H9 (cell line): ENCODE data around the gene ABCA3. TPM values are rescaled to one million over a fixed set of nuclear protein-coding genes. Genes with fewer than 3 reads are reported as not detected.
A peak's percentile ranks its signal among the peaks of the same experiment; 100 is the strongest.

Source experiments
- DNase-seq: peaks from one replicate; pipeline ENCODE4 v3.0.0-alpha.2; 2017
- H2AFZ ChIP-seq: one replicate; pipeline ENCODE4 v1.6.1; 2013; ENCODE audit warnings: mild to moderate bottlenecking, low read length, control low read depth, moderate library complexity
- H2AK5ac ChIP-seq: 2 replicates; pipeline ENCODE4 v1.6.1; 2013; ENCODE audit warnings: low read length, control low read depth, mixed read lengths; ENCODE audit not compliant: insufficient read length
- H2BK120ac ChIP-seq: one replicate; pipeline ENCODE4 v1.6.1; 2013; ENCODE audit warnings: low read depth, mild to moderate bottlenecking, low read length, control low read depth, inconsistent platforms; ENCODE audit not compliant: poor library complexity, severe bottlenecking
- H2BK12ac ChIP-seq: 2 replicates; pipeline ENCODE4 v1.6.1; 2013; ENCODE audit warnings: low read length, control low read depth, mixed read lengths, low read depth; ENCODE audit not compliant: insufficient read length
- H2BK15ac ChIP-seq: 2 replicates; pipeline ENCODE4 v1.6.1; 2013; ENCODE audit warnings: low read depth, low read length, control low read depth
- H2BK20ac ChIP-seq: one replicate; pipeline ENCODE4 v1.6.1; 2013; ENCODE audit warnings: low read depth, mild to moderate bottlenecking, low read length, control low read depth, inconsistent platforms; ENCODE audit not compliant: poor library complexity, severe bottlenecking
- H2BK5ac ChIP-seq: 2 replicates; pipeline ENCODE4 v1.6.1; 2013; ENCODE audit warnings: low read length, control low read depth, mixed read lengths; ENCODE audit not compliant: insufficient read length
- H3K14ac ChIP-seq: 2 replicates; pipeline ENCODE4 v1.6.1; 2013; ENCODE audit warnings: low read length, control low read depth; ENCODE audit not compliant: insufficient read depth
- H3K18ac ChIP-seq: 2 replicates; pipeline ENCODE4 v1.6.1; 2013; ENCODE audit warnings: low read depth, mild to moderate bottlenecking, mixed read lengths, low read length, control low read depth; ENCODE audit not compliant: insufficient read length
- H3K23ac ChIP-seq: 2 replicates; pipeline ENCODE4 v1.6.1; 2013; ENCODE audit warnings: low read length, control low read depth, mixed read lengths, low read depth; ENCODE audit not compliant: insufficient read length
- H3K23me2 ChIP-seq: 2 replicates; pipeline ENCODE4 v1.6.1; 2013; ENCODE audit warnings: low read depth, mild to moderate bottlenecking, mixed read lengths, low read length, control low read depth; ENCODE audit not compliant: insufficient read length, poor library complexity, severe bottlenecking
- H3K27ac ChIP-seq: 2 replicates; pipeline ENCODE4 v1.5.1; 2013; ENCODE audit warnings: low read length, control low read depth, mixed read lengths, low read depth; ENCODE audit not compliant: insufficient read length
- H3K27me3 ChIP-seq: 2 replicates; pipeline ENCODE4 v1.6.1; 2013; ENCODE audit warnings: low read length, control low read depth, inconsistent platforms; ENCODE audit not compliant: insufficient read depth
- H3K4ac ChIP-seq: 2 replicates; pipeline ENCODE4 v1.6.1; 2013; ENCODE audit warnings: low read depth, mild to moderate bottlenecking, control low read depth, inconsistent platforms, low read length, moderate library complexity
- H3K4me1 ChIP-seq: 2 replicates; pipeline ENCODE4 v1.6.1; 2013; ENCODE audit warnings: low read length, control low read depth, inconsistent platforms; ENCODE audit not compliant: insufficient read depth
- H3K4me2 ChIP-seq: 2 replicates; pipeline ENCODE4 v1.6.1; 2013; ENCODE audit warnings: low read length, control low read depth, mixed read lengths; ENCODE audit not compliant: insufficient read length, insufficient read depth
- H3K56ac ChIP-seq: 2 replicates; pipeline ENCODE4 v1.6.1; 2013; ENCODE audit warnings: low read depth, mild to moderate bottlenecking, mixed read lengths, low read length, control low read depth; ENCODE audit not compliant: insufficient read length
- H3K79me1 ChIP-seq: 2 replicates; pipeline ENCODE4 v1.6.1; 2013; ENCODE audit warnings: low read depth, mild to moderate bottlenecking, moderate library complexity, low read length, control low read depth, inconsistent platforms; ENCODE audit not compliant: insufficient read depth, poor library complexity, severe bottlenecking
- H3K79me2 ChIP-seq: 2 replicates; pipeline ENCODE4 v1.6.1; 2013; ENCODE audit warnings: low read length, control low read depth, inconsistent platforms; ENCODE audit not compliant: insufficient read depth
- H3K9ac ChIP-seq: 2 replicates; pipeline ENCODE4 v1.6.1; 2013; ENCODE audit warnings: low read length, control low read depth, mixed read lengths; ENCODE audit not compliant: insufficient read length; ENCODE audit errors: extremely low read depth
- H3K9me3 ChIP-seq: one replicate; pipeline ENCODE4 v1.6.1; 2013; ENCODE audit warnings: low read depth, low read length, inconsistent platforms; ENCODE audit not compliant: control insufficient read depth
- H3T11ph ChIP-seq: one replicate; pipeline ENCODE4 v1.6.1; 2013; ENCODE audit warnings: mild to moderate bottlenecking, low read length, control low read depth, inconsistent platforms
- H4K20me1 ChIP-seq: one replicate; pipeline ENCODE4 v1.6.1; 2013; ENCODE audit not compliant: control insufficient read depth, insufficient read length, insufficient read depth
- H4K5ac ChIP-seq: 2 replicates; pipeline ENCODE4 v1.6.1; 2013; ENCODE audit warnings: low read depth, mild to moderate bottlenecking, mixed read lengths, low read length, control low read depth; ENCODE audit not compliant: insufficient read length
- H4K8ac ChIP-seq: replicated peaks from 2 replicates; pipeline ENCODE4 v1.6.1; 2013; ENCODE audit warnings: low read length, control low read depth, mixed read lengths, low read depth; ENCODE audit not compliant: insufficient read length
- H4K91ac ChIP-seq: 2 replicates; pipeline ENCODE4 v1.6.1; 2013; ENCODE audit warnings: low read depth, mild to moderate bottlenecking, moderate library complexity, mixed read lengths, low read length, control low read depth; ENCODE audit not compliant: insufficient read length
- H3K27ac Mint-ChIP-seq, 3 experiments: 2 replicates in 2 of 3; 3 replicates in 1 of 3; pipeline ENCODE4 v1.8.0; 2020 to 2021; ENCODE audit warnings: mixed read lengths in 3 of 3, mild to moderate bottlenecking in 1 of 3, moderate library complexity in 1 of 3
- H3K27me3 Mint-ChIP-seq: 2 replicates; pipeline ENCODE4 v1.8.0; 2021; ENCODE audit warnings: low read depth, mild to moderate bottlenecking, moderate library complexity, mixed read lengths
- H3K36me3 Mint-ChIP-seq, 3 experiments: 2 replicates in 2 of 3; 3 replicates in 1 of 3; pipeline ENCODE4 v1.8.0; 2020 to 2021; ENCODE audit warnings: low read depth in 3 of 3, mixed read lengths in 3 of 3; ENCODE audit not compliant: insufficient read depth in 1 of 3
- H3K4me1 Mint-ChIP-seq, 2 experiments: 2 replicates each; pipeline ENCODE4 v1.8.0; 2020; ENCODE audit warnings: mixed read lengths in 2 of 2
- H3K4me3 Mint-ChIP-seq, 2 experiments: 2 replicates in 1 of 2; 3 replicates in 1 of 2; pipeline ENCODE4 v1.8.0; 2020 to 2021; ENCODE audit warnings: mild to moderate bottlenecking in 2 of 2, mixed read lengths in 2 of 2, moderate library complexity in 1 of 2
- H3K9me3 Mint-ChIP-seq, 2 experiments: 2 replicates in 1 of 2; 3 replicates in 1 of 2; pipeline ENCODE4 v1.8.0; 2020; ENCODE audit warnings: mild to moderate bottlenecking in 2 of 2, mixed read lengths in 2 of 2, moderate library complexity in 1 of 2
- CTCF ChIP-seq: fragments of 200-600 bp; sonication (generic); conservative IDR thresholded peaks from 3 replicates; pipeline ENCODE4 v1.8.0; 2021; ENCODE audit warnings: antibody characterized with exemption, mild to moderate bottlenecking
- WGBS: extraction: QIAGEN DNeasy Blood & Tissue Kit; methylation state at CpG from one replicate; pipeline ENCODE4 v1.1.7; 2013; ENCODE audit warnings: missing lambda C conversion rate, low lambda C conversion rate, mixed read lengths; ENCODE audit not compliant: insufficient read length; ENCODE audit errors: extremely low coverage; 5-methylcytosine and 5-hydroxymethylcytosine counted together
- total RNA-seq: library from RNA; stranded (reverse); gene quantifications from 2 replicates; pipeline ENCODE4 v1.2.1, GENCODE V29; 2021

The ABCA3 gene
- total RNA-seq, 1 experiment from 2014 or later = 8.0 TPM

DNA sequence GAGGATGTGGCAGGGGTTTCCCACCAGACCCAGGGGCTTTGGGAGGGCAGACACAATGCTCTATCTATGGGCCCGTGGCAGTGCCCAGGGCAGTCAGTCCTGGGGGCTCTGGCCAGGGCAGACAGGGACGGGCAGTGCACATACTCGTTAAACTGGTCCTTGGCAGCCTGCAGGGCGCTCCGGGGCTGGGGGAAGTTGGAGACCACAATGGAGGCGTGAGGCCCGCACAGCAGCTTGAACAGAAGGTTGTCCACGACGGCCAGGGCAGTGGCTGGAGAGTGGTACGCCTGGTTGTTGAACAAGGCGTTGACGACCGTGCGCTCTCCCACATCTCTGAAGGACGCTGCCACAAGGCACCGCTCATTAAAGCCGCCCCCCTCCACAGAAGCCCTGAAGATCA lies 54.0 kb downstream of the ABCA3 start:
- Histone ChIP-seq H3K4me2 (no peak overlapping the region), H3K4me1 (no peaks in the 10 kb centered on the region), H4K5ac (no peak overlapping the region), H3T11ph (no peak overlapping the region), H4K8ac (no peak overlapping the region), H4K20me1 (no peaks in the 10 kb centered on the region), H3K79me2 (no peaks in the 10 kb centered on the region), H3K14ac (no peak overlapping the region), H2BK5ac (no peak overlapping the region), H3K27me3 (no peaks in the 10 kb centered on the region), H2BK12ac (no peak overlapping the region), H4K91ac (no peak overlapping the region), H3K79me1 (no peaks in the 10 kb centered on the region), H3K4ac (no peak overlapping the region), H3K56ac (no peak overlapping the region), H3K9me3 (no peaks in the 10 kb centered on the region), H3K9ac (no peak overlapping the region), H2BK120ac (no peak overlapping the region), H2BK15ac (no peak overlapping the region), H2BK20ac (no peak overlapping the region), H3K18ac (no peak overlapping the region), H3K23ac (no peak overlapping the region), H2AK5ac (no peak overlapping the region), H2AFZ (no peak overlapping the region), H3K23me2 (no peaks in the 10 kb centered on the region), H3K27ac (no peak overlapping the region)
- peak overlapping the region in 1 of 3 experiments; percentile 82; a peak in 1 of 7 replicates for H3K27ac Mint-ChIP-seq
- peak; percentile 25 for DNase-seq
- H3K36me3 Mint-ChIP-seq = no peaks in the 10 kb centered on the region
- H3K27me3 Mint-ChIP-seq = no peaks in the 10 kb centered on the region; the same call in 1 of the 2 replicates
- no peak for TF ChIP-seq CTCF
- H3K9me3 Mint-ChIP-seq = no peaks in the 10 kb centered on the region
- no peak overlapping the region for H3K4me3 Mint-ChIP-seq
- 0 out of 4 replicates have a peak, but pooled peaks cover 0 to 3% of the 10 kb centered on the region in 2 experiments for H3K4me1 Mint-ChIP-seq
- WGBS = no CpG with 5 or more reads among the region's 17 CpGs
